Measurements from ENCODE around the gene IQSEC2.

Gene IQSEC2

DNA sequence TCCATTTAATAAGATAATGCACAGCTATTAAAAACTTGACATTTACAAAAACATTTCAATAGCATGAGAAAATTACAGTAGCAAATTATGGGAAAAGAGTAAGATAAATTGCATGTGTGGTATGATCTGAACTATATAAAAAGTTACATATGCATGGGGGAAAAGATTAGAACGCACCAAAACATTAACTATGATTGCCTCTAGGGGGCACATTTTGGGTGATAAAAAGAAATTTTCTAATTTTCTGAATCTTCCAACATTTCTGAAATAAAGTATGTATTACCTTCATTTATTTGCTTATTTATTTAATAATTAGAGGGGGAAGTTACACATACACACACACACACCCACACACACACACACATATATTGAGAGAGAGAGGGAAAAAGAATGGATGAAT lies 36.8 kb downstream of the IQSEC2 start:
- DNase-seq (ENCODE audit: low read depth, low spot score), result no peak

GRCh38 chrX:53242310-53242709 lies 39.1 kb downstream of the IQSEC2 start:
- DNase-seq (ENCODE audit: low read depth, low spot score), result no peak

DNA sequence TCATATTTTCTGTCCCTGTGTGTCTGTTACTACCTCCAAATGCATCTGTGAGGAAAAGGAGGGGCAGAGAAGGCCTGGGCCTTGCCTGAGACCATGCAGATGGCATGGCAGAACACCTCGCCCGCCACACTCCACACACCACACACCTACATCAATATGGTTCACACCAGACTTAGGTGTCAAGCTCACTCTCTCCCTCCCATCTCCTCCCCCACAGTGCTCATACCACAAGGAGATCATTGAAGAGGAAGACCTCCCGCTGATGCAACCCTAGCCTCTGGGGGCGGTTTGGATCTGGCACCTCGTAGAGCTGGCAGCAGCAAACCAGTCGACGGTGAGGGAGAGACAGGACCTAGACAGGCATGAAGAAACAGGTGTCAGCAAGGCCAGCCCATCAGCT lies 39.8 kb downstream of the IQSEC2 start:
- DNase-seq (ENCODE audit: low read depth, low spot score), result no peak

- DNase-seq (ENCODE audit: low read depth, low spot score), result no peak
Measured at GRCh38 chrX:53239474-53239873, 41.9 kb downstream of the IQSEC2 start.

DNA sequence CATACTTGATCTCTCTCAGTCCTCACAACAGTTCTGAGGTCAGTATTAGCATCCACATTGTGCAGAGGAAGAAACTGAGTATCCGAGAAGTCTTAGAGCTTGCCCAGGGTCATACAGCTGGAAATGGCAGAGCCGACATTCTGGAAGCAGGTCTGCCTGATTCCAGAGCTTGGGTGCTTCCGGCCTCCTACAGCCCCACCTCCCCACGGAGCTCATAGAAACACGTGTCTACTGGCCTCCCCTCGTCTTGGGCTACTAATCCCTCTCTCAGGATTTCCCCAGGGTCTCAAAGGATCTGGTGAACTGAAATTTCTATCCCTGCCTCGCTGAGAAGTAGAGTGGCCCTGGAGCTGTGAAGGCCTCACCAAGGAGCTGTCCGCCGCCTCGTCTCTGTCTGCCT lies 44.3 kb downstream of the IQSEC2 start:
- no peak for DNase-seq (ENCODE audit: low read depth, low spot score)

DNA sequence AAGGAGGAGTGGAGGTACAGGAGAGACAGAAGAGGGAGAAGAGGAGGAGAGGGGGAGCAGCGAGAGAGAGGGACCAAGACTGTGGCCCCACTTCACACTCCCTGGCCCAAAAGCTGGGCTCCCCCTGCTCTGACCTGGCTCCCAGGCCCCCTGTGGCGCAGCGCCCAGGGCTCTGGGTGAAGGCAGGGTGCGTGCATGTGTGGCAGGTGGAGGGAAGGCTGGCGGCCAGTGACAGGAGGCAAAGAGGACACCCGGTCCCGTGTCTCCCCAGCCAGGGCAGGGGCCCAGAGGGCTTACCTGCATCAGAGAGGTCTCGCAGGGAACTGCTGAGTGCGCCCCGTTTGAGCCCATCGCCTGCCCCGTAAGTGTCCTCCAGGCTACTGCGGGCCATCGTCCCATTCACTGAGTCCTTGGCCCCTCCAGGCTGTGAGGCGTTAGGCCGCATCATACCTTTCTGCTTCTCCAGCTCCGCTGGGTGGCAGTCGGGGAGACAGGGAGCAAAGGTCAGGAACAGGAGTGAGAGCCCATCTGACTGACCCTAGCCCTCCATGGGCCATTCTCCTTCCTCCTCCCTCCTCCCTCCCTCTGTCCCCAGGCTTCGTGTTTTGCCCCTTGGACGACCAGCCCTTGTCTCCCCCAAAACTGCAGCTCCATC lies 45.2 kb downstream of the IQSEC2 start:
- no peak for DNase-seq (ENCODE audit: low read depth, low spot score)

- no peak for DNase-seq (ENCODE audit: low read depth, low spot score)
Measured at GRCh38 chrX:53235566-53235965, 45.8 kb downstream of the IQSEC2 start.

DNA sequence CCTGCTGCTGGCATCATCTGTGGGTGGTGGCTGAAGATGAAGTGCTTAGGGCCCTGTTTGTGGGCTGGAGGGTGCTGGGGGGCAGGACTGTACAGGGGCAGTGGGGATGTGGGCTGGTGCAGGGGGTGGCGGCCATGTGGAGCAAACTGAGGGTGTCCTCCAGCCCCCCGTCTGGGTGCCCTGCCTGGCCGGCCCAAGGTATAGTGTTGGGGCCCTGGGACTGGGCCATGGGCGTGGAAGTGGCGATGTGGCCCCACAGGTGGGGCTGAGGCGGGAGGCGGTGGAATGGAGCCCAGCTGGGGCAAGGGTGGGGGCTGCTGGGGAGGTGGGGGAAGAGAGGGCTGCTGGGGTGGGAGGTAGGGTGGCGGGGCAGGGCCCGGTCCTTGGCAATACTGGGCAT lies 46.9 kb downstream of the IQSEC2 start:
- DNase-seq (ENCODE audit: low read depth, low spot score), result no peak

DNA sequence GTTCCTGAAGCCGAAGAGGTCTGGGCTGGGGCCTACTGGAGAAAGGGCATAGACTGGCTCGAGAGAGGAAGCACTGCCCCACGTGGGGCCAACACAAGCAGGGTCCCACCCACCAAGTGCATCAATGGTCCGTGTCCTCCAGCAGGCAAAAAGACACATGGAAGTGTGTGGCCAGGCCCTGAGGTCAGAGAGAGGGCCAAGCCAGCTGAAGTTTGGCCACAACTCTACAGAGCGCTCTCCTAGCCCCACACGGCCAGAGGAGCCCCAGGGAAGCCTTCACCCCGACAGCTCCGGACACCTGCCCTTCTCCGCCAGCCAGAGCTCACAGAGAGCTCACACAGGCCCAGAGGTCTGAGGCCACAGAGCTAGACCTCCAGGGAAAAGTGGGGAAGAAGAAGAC lies 47.8 kb downstream of the IQSEC2 start:
- DNase-seq (ENCODE audit: low read depth, low spot score), result no peak

GRCh38 chrX:53230116-53230515 lies 51.3 kb downstream of the IQSEC2 start:
- DNase-seq (ENCODE audit: low read depth, low spot score), result no peak

- DNase-seq (ENCODE audit: low read depth, low spot score), result no peak
Measured at GRCh38 chrX:53227224-53227765, 54.1 kb downstream of the IQSEC2 start.

- DNase-seq (ENCODE audit: low read depth, low spot score), result peak; percentile 72
Measured at GRCh38 chrX:53224860-53225797, 56.3 kb downstream of the IQSEC2 start, which contains the start of gene KDM5C. Gene KDM5C (minus strand): TSS chrX:53225207. CDS start chrX:53224889, 318 bp downstream.

- no peak for DNase-seq (ENCODE audit: low read depth, low spot score)
Measured at GRCh38 chrX:53223955-53224859, 57.2 kb downstream of the IQSEC2 start.

DNA sequence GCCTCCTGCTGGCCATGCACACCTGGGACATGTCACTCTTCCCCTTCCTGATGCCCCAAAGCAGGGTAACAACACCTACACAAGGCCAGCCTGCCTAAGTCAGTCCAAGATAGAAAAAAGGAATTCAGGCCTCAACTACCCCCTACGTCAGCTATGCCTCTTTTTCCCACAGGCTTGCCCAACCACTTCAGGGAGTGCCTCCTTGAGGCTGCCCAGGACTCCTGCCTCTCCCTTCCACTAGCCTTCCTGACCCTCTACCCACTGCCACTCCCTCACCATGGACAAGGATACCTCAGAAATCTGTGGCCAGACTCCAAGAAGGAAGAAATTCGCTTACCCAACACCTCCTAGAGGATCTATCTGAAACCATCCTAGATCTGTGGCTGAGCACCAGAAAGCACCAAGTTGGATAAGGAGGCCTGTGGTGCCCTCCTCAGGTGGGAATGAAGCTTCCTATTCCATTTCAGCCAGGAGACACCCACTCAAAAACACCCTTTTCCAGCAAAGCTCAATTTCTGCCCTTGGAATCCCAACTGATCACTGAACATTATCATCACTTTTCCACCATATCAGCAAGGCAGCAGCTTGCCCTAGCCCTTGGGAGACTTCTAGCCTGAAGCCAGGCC lies 58.2 kb downstream of the IQSEC2 start:
- DNase-seq (ENCODE audit: low read depth, low spot score), result no peak
